Globus pallidus (tissue), 1 donor: Measurements from ENCODE around the gene H2BK1.

Source experiments
- DNase-seq: peaks from one replicate; pipeline ENCODE4 v3.0.0-alpha.2; 2015; ENCODE audit warnings: low spot score

Gene H2BK1

GRCh38 chr7:151202836-151203235 is 7.5 kb downstream of the H2BK1 start:
- no peak for DNase-seq

GRCh38 chr7:151201751-151202150 is 8.5 kb downstream of the H2BK1 start:
- DNase-seq = no peak

GRCh38 chr7:151201344-151201743 is 8.9 kb downstream of the H2BK1 start:
- no peak for DNase-seq

- peak; percentile 3 for DNase-seq
These were observed 11.1 kb downstream of the H2BK1 start for GRCh38 chr7:151198945-151199848.

GRCh38 chr7:151197932-151198331 is 12.4 kb downstream of the H2BK1 start:
- DNase-seq = no peak

GRCh38 chr7:151195616-151196450 is 14.5 kb downstream of the H2BK1 start:
- DNase-seq = no peak

GRCh38 chr7:151194188-151194587 is 16.1 kb downstream of the H2BK1 start:
- no peak for DNase-seq

GRCh38 chr7:151193203-151193978 is 16.9 kb downstream of the H2BK1 start:
- DNase-seq = no peak

- no peak for DNase-seq
These were observed 18.2 kb downstream of the H2BK1 start for GRCh38 chr7:151192002-151192539.

- no peak for DNase-seq
These were observed 18.7 kb downstream of the H2BK1 start for GRCh38 chr7:151191544-151191943.

- DNase-seq = no peak
These were observed 21.2 kb downstream of the H2BK1 start for GRCh38 chr7:151189038-151189437.

- no peak for DNase-seq
These were observed 22.1 kb downstream of the H2BK1 start for GRCh38 chr7:151188252-151188542.

- DNase-seq = no peak
These were observed 22.7 kb downstream of the H2BK1 start for GRCh38 chr7:151187409-151188251.

- DNase-seq = no peak
These were observed 23.5 kb downstream of the H2BK1 start, which contains the start of gene ASB10 for GRCh38 chr7:151186640-151187408. Gene ASB10, minus strand, starts transcription at chr7:151187250. Its CDS starts 120 bp downstream, at chr7:151187130.

- DNase-seq = no peak
These were observed 24.3 kb downstream of the H2BK1 start for GRCh38 chr7:151185762-151186639.

GRCh38 chr7:151181011-151181431 is 29.3 kb downstream of the H2BK1 start:
- peak; percentile 7 for DNase-seq

GRCh38 chr7:151179946-151180345 is 30.3 kb downstream of the H2BK1 start:
- no peak for DNase-seq

- no peak for DNase-seq
These were observed 30.9 kb downstream of the H2BK1 start for GRCh38 chr7:151179287-151179860.

GRCh38 chr7:151178831-151179230 is 31.5 kb downstream of the H2BK1 start:
- DNase-seq = no peak
